Karpas-422 (cell line): ENCODE results near the gene MPPED1. TPM values are rescaled to one million over a fixed set of nuclear protein-coding genes. Genes with fewer than 3 reads are reported as not detected.

Source experiments
- DNase-seq: peaks from one replicate; pipeline ENCODE4 v3.0.0-alpha.2; 2015
- H2AFZ ChIP-seq: fragments of 200-600 bp; sonication (generic); 2 replicates; pipeline ENCODE4 v1.6.1; 2014; ENCODE audit warnings: antibody characterized with exemption, low read length, mixed read lengths
- H3K27ac ChIP-seq: fragments of 200-600 bp; sonication (generic); 2 replicates; pipeline ENCODE4 v1.5.1; 2014; ENCODE audit warnings: mild to moderate bottlenecking, low read length, moderate library complexity
- H3K27me3 ChIP-seq: fragments of 200-600 bp; sonication (generic); 2 replicates; pipeline ENCODE4 v1.6.1; 2014; ENCODE audit warnings: low read length, mixed read lengths
- H3K36me3 ChIP-seq: fragments of 200-600 bp; sonication (generic); 2 replicates; pipeline ENCODE4 v1.6.1; 2014; ENCODE audit warnings: low read length, mixed read lengths; ENCODE audit not compliant: insufficient read depth
- H3K4me1 ChIP-seq: fragments of 200-600 bp; sonication (generic); 2 replicates; pipeline ENCODE4 v1.6.1; 2014; ENCODE audit warnings: mild to moderate bottlenecking, low read length, mixed read lengths
- H3K4me2 ChIP-seq: fragments of 200-600 bp; sonication (generic); 2 replicates; pipeline ENCODE4 v1.6.1; 2014; ENCODE audit warnings: low read length, low read depth, mild to moderate bottlenecking; ENCODE audit not compliant: poor library complexity, severe bottlenecking
- H3K4me3 ChIP-seq: fragments of 200-600 bp; sonication (generic); 2 replicates; pipeline ENCODE4 v1.5.1; 2014; ENCODE audit warnings: mild to moderate bottlenecking, antibody characterized with exemption, low read length, mixed read lengths
- H3K79me2 ChIP-seq: fragments of 200-600 bp; sonication (generic); 2 replicates; pipeline ENCODE4 v1.6.1; 2014; ENCODE audit warnings: mild to moderate bottlenecking, low read length, mixed read lengths
- H3K9ac ChIP-seq: fragments of 200-600 bp; sonication (generic); 2 replicates; pipeline ENCODE4 v1.6.0; 2014; ENCODE audit warnings: low read length
- H3K9me2 ChIP-seq: fragments of 200-600 bp; sonication (generic), shearing (Covaris generic); replicated peaks from 2 replicates; pipeline ENCODE4 v1.6.0; 2014; ENCODE audit warnings: mild to moderate bottlenecking, low read length, moderate library complexity; ENCODE audit not compliant: insufficient read depth
- H3K9me3 ChIP-seq: fragments of 300-700, 200-600 bp; sonication (generic); 2 replicates; pipeline ENCODE4 v1.6.1; 2014; ENCODE audit warnings: low read length, mixed read lengths
- H4K20me1 ChIP-seq: fragments of 200-600 bp; sonication (generic); 2 replicates; pipeline ENCODE4 v1.6.1; 2014; ENCODE audit warnings: mild to moderate bottlenecking, antibody characterized with exemption, low read length, low read depth; ENCODE audit not compliant: insufficient read depth
- total RNA-seq: library from RNA; depleted of rRNA; stranded (reverse); fragments of >200 nt; shearing (Covaris generic); gene quantifications from 2 replicates; pipeline ENCODE4 v1.2.3, GENCODE V29; 2014; ENCODE audit warnings: low replicate concordance

MPPED1 gene
- total RNA-seq, 1 experiment from 2014 or later: 0.15 TPM

GRCh38 chr22:43526117-43526655 is 114.4 kb downstream of the MPPED1 start:
- DNase-seq: no peak

GRCh38 chr22:43526946-43527345 is 115.1 kb downstream of the MPPED1 start:
- Histone ChIP-seq H3K79me2 (no peaks in the 10 kb centered on the region), H3K4me1 (no peaks in the 10 kb centered on the region), H3K9ac (no peak overlapping the region), H3K9me2 (no peaks in the 10 kb centered on the region), H3K9me3 (no peaks in the 10 kb centered on the region), H3K27me3 (no peaks in the 10 kb centered on the region), H2AFZ (no peak overlapping the region), H3K27ac (no peak overlapping the region), H3K4me3 (no peak overlapping the region), H3K4me2 (no peak overlapping the region), H4K20me1 (no peaks in the 10 kb centered on the region), H3K36me3 (no peaks in the 10 kb centered on the region)
- DNase-seq: no peak

More at GRCh38 chr22:43526117-43526655, 114.4 kb downstream of the MPPED1 start:
- no peaks in the 10 kb centered on the region for H3K9me3 ChIP-seq
- no peak overlapping the region for H3K9ac ChIP-seq
- H3K4me3 ChIP-seq: no peak overlapping the region
- H3K27ac ChIP-seq: no peak overlapping the region
- no peaks in the 10 kb centered on the region for H3K36me3 ChIP-seq
- no peaks in the 10 kb centered on the region for H4K20me1 ChIP-seq
- H3K79me2 ChIP-seq: no peaks in the 10 kb centered on the region
- H3K4me1 ChIP-seq: no peaks in the 10 kb centered on the region
- H3K27me3 ChIP-seq: no peaks in the 10 kb centered on the region
- H3K9me2 ChIP-seq: no peaks in the 10 kb centered on the region
- no peak overlapping the region for H2AFZ ChIP-seq
- H3K4me2 ChIP-seq: no peak overlapping the region

GRCh38 chr22:43528601-43529360 is 117.0 kb downstream of the MPPED1 start:
- Histone ChIP-seq H3K9ac (no peak overlapping the region), H3K36me3 (no peaks in the 10 kb centered on the region), H2AFZ (no peak overlapping the region), H3K79me2 (no peaks in the 10 kb centered on the region), H3K4me2 (no peak overlapping the region), H3K27me3 (no peaks in the 10 kb centered on the region), H4K20me1 (no peaks in the 10 kb centered on the region), H3K4me1 (no peaks in the 10 kb centered on the region), H3K9me2 (no peaks in the 10 kb centered on the region), H3K9me3 (no peaks in the 10 kb centered on the region), H3K27ac (no peak overlapping the region), H3K4me3 (no peak overlapping the region)
- DNase-seq: no peak

GRCh38 chr22:43529461-43529860 is 117.6 kb downstream of the MPPED1 start:
- H3K4me2 ChIP-seq: no peak overlapping the region
- DNase-seq: no peak
- no peak overlapping the region for H3K4me3 ChIP-seq
- H3K9ac ChIP-seq: no peak overlapping the region
- no peak overlapping the region for H3K27ac ChIP-seq
- no peaks in the 10 kb centered on the region for H3K4me1 ChIP-seq
- no peaks in the 10 kb centered on the region for H3K9me3 ChIP-seq
- H3K27me3 ChIP-seq: no peaks in the 10 kb centered on the region
- no peaks in the 10 kb centered on the region for H3K9me2 ChIP-seq
- H3K36me3 ChIP-seq: no peaks in the 10 kb centered on the region
- no peaks in the 10 kb centered on the region for H3K79me2 ChIP-seq
- H2AFZ ChIP-seq: no peak overlapping the region
- no peaks in the 10 kb centered on the region for H4K20me1 ChIP-seq

GRCh38 chr22:43529934-43530333 is 118.1 kb downstream of the MPPED1 start:
- no peaks in the 10 kb centered on the region for H3K4me1 ChIP-seq
- no peak overlapping the region for H2AFZ ChIP-seq
- H3K9me2 ChIP-seq: no peaks in the 10 kb centered on the region
- no peaks in the 10 kb centered on the region for H3K79me2 ChIP-seq
- no peaks in the 10 kb centered on the region for H4K20me1 ChIP-seq
- H3K27me3 ChIP-seq: no peaks in the 10 kb centered on the region
- no peaks in the 10 kb centered on the region for H3K9me3 ChIP-seq
- H3K4me3 ChIP-seq: no peak overlapping the region
- H3K4me2 ChIP-seq: no peak overlapping the region
- DNase-seq: no peak
- no peaks in the 10 kb centered on the region for H3K36me3 ChIP-seq
- no peak overlapping the region for H3K9ac ChIP-seq
- H3K27ac ChIP-seq: no peak overlapping the region

GRCh38 chr22:43530349-43531201 is 118.8 kb downstream of the MPPED1 start:
- Histone ChIP-seq H3K27ac (no peak overlapping the region), H3K36me3 (no peaks in the 10 kb centered on the region), H3K4me1 (no peaks in the 10 kb centered on the region), H2AFZ (no peak overlapping the region), H3K4me3 (no peak overlapping the region), H3K4me2 (no peak overlapping the region), H4K20me1 (no peaks in the 10 kb centered on the region), H3K9ac (no peak overlapping the region), H3K79me2 (no peaks in the 10 kb centered on the region), H3K9me3 (no peaks in the 10 kb centered on the region), H3K27me3 (no peaks in the 10 kb centered on the region), H3K9me2 (no peaks in the 10 kb centered on the region)
- DNase-seq: no peak

- no peaks in the 10 kb centered on the region for H3K79me2 ChIP-seq
- H4K20me1 ChIP-seq: no peaks in the 10 kb centered on the region
- no peaks in the 10 kb centered on the region for H3K9me2 ChIP-seq
- no peaks in the 10 kb centered on the region for H3K27me3 ChIP-seq
- no peak overlapping the region for H3K9ac ChIP-seq
- H3K36me3 ChIP-seq: no peaks in the 10 kb centered on the region
- no peak overlapping the region for H3K4me2 ChIP-seq
- no peak overlapping the region for H3K4me3 ChIP-seq
- no peaks in the 10 kb centered on the region for H3K9me3 ChIP-seq
- DNase-seq: no peak
- no peaks in the 10 kb centered on the region for H3K4me1 ChIP-seq
- no peak overlapping the region for H2AFZ ChIP-seq
- H3K27ac ChIP-seq: no peak overlapping the region
These were observed 119.8 kb downstream of the MPPED1 start for GRCh38 chr22:43531651-43532050.
